ENCODE results near the gene FOXA2.

- no peak for TF ChIP-seq POLR2A (IDR thresholded peaks at IDR 0.05)
- TF ChIP-seq CTCF (IDR thresholded peaks at IDR 0.05), result no peak
These were observed 23.3 kb upstream of the FOXA2 start for GRCh38 chr20:22607695-22608094.

Data from prostate gland (tissue), 2 donors.